Measurements from ENCODE around the gene SULT6B1.

SULT6B1 gene

DNA sequence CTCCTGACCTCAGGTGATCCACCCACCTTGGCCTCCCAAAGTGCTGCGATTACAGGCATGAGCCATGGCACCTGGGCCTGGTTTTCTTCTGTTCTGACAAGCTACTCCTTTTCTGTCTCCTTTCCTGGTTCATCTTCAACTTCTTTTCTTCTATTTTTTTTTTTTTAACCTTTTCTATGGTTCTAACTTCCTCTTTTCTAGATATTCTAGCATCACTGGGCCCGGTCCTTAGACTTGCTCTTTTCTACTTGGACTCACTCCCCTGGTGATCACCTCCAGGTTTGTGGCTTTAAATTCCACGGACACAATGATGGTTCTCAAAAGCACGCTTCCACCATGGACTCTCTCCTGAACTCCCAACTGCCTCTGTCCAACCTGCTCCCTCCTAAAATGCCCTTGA, 33.7 kb downstream of the SULT6B1 start:
- Histone ChIP-seq H3K27me3 (ENCODE audit: low read length) (no peaks in the 10 kb centered on the region), H3K36me3 (ENCODE audit: low read length) (no peaks in the 10 kb centered on the region), H3K9me2 (replicated peaks; ENCODE audit: insufficient read depth, low read length) (no peaks in the 10 kb centered on the region), H2AFZ (ENCODE audit: low read depth, low read length, severe bottlenecking) (no peak overlapping the region), H3K4me2 (ENCODE audit: low read depth, low read length, poor library complexity, severe bottlenecking) (peak overlapping the region; percentile 75), H3K9ac (ENCODE audit: low read length) (no peak overlapping the region), H3F3A (ENCODE audit: insufficient read depth) (peaks cover 13% of the 10 kb centered on the region), H3K79me2 (ENCODE audit: insufficient read depth, low read length) (no peaks in the 10 kb centered on the region), H3K4me3 (ENCODE audit: insufficient read depth, low read length, poor library complexity, severe bottlenecking) (no peak overlapping the region), H3K27ac (ENCODE audit: low read depth, low read length) (no peak overlapping the region), H4K20me1 (ENCODE audit: low read depth, low read length) (no peaks in the 10 kb centered on the region), H3K9me3 (ENCODE audit: insufficient read depth, low read length) (no peaks in the 10 kb centered on the region)
- TF ChIP-seq, protein P1, sequence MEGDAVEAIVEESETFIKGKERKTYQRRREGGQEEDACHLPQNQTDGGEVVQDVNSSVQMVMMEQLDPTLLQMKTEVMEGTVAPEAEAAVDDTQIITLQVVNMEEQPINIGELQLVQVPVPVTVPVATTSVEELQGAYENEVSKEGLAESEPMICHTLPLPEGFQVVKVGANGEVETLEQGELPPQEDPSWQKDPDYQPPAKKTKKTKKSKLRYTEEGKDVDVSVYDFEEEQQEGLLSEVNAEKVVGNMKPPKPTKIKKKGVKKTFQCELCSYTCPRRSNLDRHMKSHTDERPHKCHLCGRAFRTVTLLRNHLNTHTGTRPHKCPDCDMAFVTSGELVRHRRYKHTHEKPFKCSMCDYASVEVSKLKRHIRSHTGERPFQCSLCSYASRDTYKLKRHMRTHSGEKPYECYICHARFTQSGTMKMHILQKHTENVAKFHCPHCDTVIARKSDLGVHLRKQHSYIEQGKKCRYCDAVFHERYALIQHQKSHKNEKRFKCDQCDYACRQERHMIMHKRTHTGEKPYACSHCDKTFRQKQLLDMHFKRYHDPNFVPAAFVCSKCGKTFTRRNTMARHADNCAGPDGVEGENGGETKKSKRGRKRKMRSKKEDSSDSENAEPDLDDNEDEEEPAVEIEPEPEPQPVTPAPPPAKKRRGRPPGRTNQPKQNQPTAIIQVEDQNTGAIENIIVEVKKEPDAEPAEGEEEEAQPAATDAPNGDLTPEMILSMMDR (IDR thresholded peaks at IDR 0.05; ENCODE audit: insufficient read depth, low read length, poor library complexity, severe bottlenecking): no peak
- no peak for TF ChIP-seq EZH2phosphoT487 (conservative IDR thresholded peaks at IDR 0.05; ENCODE audit: low read length)

DNA sequence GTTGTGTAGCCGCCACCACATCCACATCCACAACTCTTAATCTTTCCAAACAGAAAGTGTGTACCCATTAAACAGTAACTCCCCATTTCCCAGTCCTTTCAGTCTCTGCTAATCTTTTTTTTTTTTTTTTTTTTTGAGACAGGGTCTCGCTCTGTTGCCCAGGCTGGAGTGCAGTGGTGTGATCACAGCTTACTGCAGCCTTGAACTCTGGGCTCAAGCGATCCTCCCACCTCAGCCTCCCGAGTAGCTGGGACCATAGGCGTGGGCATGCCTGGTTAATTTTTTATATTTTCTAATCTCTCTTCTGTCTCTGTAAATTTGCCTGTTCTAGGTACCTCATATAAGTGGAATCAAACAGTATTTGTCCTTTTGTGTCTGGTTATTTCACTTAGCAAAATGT, 35.2 kb downstream of the SULT6B1 start:
- no peak overlapping the region for H3K4me2 ChIP-seq (ENCODE audit: low read depth, low read length, poor library complexity, severe bottlenecking)
- H4K20me1 ChIP-seq (ENCODE audit: low read depth, low read length): no peaks in the 10 kb centered on the region
- no peaks in the 10 kb centered on the region for H3K36me3 ChIP-seq (ENCODE audit: low read length)
- no peak overlapping the region for H3K4me3 ChIP-seq (ENCODE audit: insufficient read depth, low read length, poor library complexity, severe bottlenecking)
- no peak overlapping the region for H3K9ac ChIP-seq (ENCODE audit: low read length)
- no peaks in the 10 kb centered on the region for H3K9me3 ChIP-seq (ENCODE audit: insufficient read depth, low read length)
- H2AFZ ChIP-seq (ENCODE audit: low read depth, low read length, severe bottlenecking): no peak overlapping the region
- no peaks in the 10 kb centered on the region for H3K9me2 ChIP-seq (replicated peaks; ENCODE audit: insufficient read depth, low read length)
- TF ChIP-seq, protein P1 (IDR thresholded peaks at IDR 0.05; ENCODE audit: insufficient read depth, low read length, poor library complexity, severe bottlenecking): no peak
- TF ChIP-seq EZH2phosphoT487 (conservative IDR thresholded peaks at IDR 0.05; ENCODE audit: low read length): no peak
- no peaks in the 10 kb centered on the region for H3K27me3 ChIP-seq (ENCODE audit: low read length)
- H3F3A ChIP-seq (ENCODE audit: insufficient read depth): peaks cover 13% of the 10 kb centered on the region
- no peaks in the 10 kb centered on the region for H3K79me2 ChIP-seq (ENCODE audit: insufficient read depth, low read length)
- no peak overlapping the region for H3K27ac ChIP-seq (ENCODE audit: low read depth, low read length)

DNA sequence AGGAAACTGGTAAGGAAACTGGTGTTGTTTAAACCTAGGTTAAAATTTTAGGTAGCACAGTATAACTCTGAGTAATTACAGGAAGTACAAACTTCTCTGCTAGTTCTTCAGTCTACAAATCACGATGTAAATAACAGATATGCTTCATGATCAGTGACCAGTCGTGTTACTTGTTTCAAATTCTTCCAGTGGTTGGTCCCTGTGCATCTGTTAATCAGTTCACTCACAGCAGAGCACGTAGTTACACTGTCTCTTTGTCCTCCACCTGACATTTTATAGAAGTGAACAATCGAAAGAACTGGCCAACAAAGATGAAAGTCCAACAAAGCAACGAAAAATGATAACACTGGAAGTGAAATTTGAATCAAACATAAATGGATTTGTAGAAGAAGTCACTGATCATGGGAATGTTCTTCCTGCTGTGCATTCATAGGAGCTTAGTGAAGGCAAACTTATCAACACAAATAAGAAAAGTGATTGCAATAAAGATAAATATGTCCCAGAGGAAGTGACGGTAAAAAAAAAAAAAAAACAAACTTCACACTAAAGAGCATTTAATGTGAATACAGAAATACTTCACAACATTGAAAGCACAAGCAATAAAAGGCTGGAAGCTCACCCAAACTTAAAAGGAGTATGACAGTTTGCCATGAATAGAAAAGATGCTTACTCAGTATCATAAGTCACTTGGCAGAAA, 38.7 kb downstream of the SULT6B1 start:
- Histone ChIP-seq H3K27me3 (ENCODE audit: low read length) (no peaks in the 10 kb centered on the region), H3K36me3 (ENCODE audit: low read length) (no peaks in the 10 kb centered on the region), H3K4me2 (ENCODE audit: low read depth, low read length, poor library complexity, severe bottlenecking) (no peak overlapping the region), H4K20me1 (ENCODE audit: low read depth, low read length) (no peaks in the 10 kb centered on the region), H3F3A (ENCODE audit: insufficient read depth) (no peaks in the 10 kb centered on the region), H3K79me2 (ENCODE audit: insufficient read depth, low read length) (no peaks in the 10 kb centered on the region), H3K9me3 (ENCODE audit: insufficient read depth, low read length) (no peaks in the 10 kb centered on the region), H3K9me2 (replicated peaks; ENCODE audit: insufficient read depth, low read length) (no peaks in the 10 kb centered on the region), H3K4me3 (ENCODE audit: insufficient read depth, low read length, poor library complexity, severe bottlenecking) (no peak overlapping the region), H3K9ac (ENCODE audit: low read length) (no peak overlapping the region), H3K27ac (ENCODE audit: low read depth, low read length) (no peak overlapping the region), H2AFZ (ENCODE audit: low read depth, low read length, severe bottlenecking) (no peak overlapping the region)
- TF ChIP-seq EZH2phosphoT487 (conservative IDR thresholded peaks at IDR 0.05; ENCODE audit: low read length): no peak
- TF ChIP-seq, protein P1 (IDR thresholded peaks at IDR 0.05; ENCODE audit: insufficient read depth, low read length, poor library complexity, severe bottlenecking): no peak

Measured in SU-DHL-6 (cell line).